Stimulated activated CD4-positive, alpha-beta T cell treated with anti-CD3 and anti-CD28 coated beads, Interleukin-12 subunit alpha, Interleukin-12 subunit beta, amount 100 ng/mL, for 4 hours (primary cell): ENCODE measurements around the gene BARHL2.

Experiments
- DNase-seq: peaks from one replicate; pipeline ENCODE4 v3.0.0-alpha.2; 2020

The BARHL2 gene

GRCh38 chr1:90724361-90724760 lies 7.3 kb upstream of the BARHL2 start:
- DNase-seq, result no peak

GRCh38 chr1:90723590-90724108 lies 6.5 kb upstream of the BARHL2 start:
- DNase-seq, result no peak

GRCh38 chr1:90722874-90723589 lies 5.9 kb upstream of the BARHL2 start:
- no peak for DNase-seq

- peak; percentile 33 for DNase-seq
These were observed 4.4 kb upstream of the BARHL2 start for GRCh38 chr1:90721210-90722194.

GRCh38 chr1:90720145-90720636 lies 3.1 kb upstream of the BARHL2 start:
- DNase-seq, result no peak

- no peak for DNase-seq
These were observed 2.4 kb upstream of the BARHL2 start for GRCh38 chr1:90719330-90720144.

DNA sequence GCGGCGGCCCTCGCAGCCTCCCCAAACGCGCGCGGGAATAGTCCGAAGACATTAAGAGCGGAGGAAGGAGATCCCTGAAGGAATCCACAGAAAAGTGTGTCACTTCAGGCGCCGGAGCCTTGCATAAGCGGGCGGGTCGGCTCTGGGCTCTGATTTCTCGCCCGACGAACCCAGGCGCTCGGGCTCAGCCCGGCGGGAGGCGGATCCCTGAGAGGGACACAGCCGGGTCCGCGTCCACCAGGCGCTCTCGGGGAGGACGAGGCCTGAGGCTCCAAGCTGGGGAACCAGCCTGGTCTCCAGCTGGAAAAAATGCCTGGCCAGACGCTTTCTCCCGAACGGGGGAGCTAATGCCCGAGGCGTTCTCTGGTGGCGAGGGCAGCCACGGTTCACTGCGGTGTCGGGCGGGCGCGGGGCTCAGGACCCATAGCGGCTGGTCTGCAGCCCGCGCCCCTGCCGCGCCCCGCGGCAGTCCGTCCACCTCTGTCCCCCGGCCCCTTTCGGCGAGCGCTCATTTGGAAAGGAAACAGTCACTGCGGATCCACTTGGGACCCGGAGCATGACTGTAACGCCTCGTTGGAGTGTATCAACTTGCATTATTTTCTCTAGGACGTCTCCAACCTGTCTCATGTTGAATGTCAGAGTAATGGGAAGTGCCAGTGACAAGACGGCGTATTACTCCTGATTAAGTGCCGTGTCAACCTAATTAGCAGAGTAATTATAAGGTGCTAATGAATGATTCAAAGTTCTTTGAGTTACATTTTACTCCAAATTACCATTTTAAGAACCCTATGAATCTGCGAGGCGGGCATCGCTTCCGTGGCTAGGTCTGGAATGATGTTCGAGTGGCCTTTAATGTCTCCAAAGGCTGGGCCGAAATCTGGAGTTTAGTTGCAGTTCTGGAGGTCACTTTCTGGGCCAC lies 1.6 kb upstream of the BARHL2 start:
- no peak for DNase-seq

DNA sequence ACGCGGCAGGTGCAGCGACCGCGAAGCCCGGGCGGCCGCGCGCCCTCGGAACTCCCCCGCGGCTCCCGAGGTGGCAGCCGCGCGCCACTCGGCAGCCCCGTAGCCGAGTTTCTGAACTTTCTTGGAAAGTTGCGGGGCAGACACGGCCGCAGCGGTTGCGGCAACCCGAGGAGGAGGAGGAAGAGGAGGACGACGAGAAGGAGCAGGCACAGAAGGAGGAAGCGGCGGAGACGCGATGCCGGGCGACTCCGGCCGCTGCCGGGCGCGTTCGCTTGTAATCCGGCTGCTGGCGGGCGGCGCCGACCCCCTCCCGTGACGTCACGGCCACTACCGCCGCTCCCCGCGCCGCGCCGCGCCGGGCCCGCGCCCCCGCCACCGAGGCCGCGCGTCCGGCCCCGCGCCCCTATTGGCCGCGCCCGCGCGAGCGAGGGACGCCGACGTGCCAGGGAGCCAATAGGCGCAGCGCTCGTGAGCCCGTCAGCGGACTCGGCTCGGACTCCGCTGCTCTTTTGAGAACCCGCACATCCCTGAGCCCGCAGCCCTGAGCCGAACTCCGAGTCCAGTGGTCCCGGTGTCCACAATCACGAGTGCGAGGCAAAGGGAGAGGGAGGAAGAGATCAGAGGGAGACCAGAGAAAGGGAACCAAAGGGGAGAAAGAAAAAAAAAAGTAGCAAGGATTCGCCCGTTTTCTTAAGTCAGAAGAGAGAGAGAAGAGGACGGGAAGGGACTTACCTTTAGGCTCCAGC lies 736 bp upstream of the BARHL2 start:
- DNase-seq, result no peak

- DNase-seq, result no peak
These were observed 208 bp upstream of the BARHL2 start for GRCh38 chr1:90717356-90717664.

DNA sequence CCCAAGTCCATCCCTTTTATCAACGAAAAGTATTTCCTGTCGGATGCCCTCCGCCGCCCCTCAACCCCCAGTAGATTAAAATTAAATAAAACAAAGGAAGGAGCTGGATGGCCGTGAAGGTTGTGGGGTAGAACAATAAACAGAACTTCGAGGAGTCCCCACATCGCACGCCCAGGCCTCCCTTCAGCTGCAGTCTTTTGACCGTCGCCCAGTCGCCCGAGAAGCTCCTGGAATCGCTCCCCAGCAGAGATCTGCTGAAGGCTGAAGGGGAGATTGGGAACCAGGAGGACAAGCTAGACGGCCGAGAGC lies 905 bp downstream of the BARHL2 start:
- no peak for DNase-seq

- no peak for DNase-seq
These were observed 1.8 kb downstream of the BARHL2 start for GRCh38 chr1:90715309-90715708.

DNA sequence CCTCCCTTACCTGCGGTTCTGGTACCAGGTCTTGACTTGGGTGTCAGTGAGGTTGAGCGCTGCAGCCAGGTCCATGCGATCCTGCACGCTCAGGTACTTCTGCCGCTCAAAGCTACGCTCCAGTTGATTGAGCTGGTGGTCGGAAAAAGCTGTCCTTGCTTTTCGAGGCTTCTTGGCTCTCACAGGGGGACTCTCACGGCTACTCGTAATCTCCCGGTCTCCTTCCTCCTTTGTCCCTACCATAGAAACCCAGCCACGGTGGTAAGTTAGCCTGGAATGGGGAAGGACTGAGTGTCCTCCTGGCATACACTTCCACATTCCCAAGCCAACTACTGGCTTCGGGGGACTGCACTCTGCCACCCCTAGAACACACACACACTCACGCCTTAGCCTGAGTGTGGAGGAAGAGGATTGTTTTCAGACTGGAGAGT lies 2.6 kb downstream of the BARHL2 start:
- DNase-seq, result no peak

DNA sequence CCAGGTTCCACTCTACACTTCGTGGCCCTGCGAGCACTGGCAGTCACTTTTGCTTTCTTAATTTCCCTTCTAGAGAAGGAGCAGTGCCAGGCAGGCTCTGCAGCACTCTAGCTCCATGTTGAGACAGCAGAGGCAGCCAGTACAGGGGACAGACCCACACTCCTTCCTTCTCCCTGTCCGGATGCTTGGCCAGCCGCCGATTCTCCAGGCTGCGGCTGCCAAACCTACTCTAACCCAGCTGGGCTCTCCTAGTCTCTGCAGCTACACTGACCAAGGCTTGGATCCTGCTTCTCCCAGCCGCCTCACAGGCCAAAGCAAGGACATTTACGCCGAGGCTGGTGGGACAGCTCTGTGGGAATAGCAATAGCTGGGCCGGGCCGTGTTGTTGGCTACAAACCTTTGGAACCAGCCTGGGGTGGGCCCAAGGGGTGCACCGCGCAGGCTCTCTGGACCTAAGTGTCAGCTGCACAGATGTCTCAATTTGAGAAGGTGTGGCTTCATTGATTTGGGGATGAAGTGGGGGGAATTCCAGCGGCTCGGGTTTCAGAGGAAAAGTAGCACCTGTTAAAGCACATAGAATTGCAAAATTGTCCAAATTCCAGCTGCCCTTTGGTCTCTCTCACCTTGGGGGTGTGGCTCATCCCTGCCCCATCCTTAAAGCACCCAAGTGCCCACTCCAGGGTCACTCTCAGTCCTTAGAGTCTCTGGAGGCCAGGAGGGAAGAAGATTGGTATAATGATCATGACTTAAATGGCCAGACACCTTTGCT lies 3.2 kb downstream of the BARHL2 start:
- DNase-seq, result no peak

DNA sequence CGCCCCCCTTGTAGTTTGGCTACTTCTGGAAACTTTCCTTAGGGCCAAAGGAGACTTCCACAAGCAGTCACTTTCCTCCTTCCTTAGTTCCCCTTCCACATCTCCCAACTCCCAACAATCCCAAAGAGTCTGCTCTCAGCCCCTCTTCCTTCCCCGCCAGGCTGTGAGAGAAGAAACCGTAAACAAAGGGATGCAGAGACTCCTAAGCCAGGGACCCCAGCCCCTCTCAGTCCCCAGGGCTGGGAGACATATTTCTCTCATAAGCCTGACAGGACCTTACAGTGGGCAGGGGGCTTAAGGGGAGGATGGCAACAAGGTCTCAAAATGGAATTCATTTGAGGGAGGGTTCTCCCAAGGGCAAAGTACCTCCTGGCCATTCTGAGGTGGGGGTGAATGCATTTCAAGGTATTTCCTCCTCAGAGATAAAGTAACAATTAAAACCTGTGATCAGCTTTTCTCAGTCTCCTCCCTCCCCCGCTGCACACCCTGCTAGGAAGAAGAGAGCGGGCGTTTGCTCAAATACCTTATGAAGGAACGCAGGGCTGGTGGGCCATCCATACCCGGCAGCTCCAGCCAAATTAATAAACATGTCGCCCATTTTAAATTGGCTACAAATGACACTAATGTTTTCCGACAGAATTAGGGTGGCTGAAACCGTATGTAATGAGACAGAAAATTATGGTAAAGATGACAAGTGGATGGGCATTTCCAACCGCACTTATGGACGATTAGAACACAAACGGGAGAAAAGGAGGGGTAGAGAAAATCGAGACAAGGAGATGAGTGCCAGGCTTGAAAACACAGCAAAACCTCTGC lies 4.0 kb downstream of the BARHL2 start:
- no peak for DNase-seq

DNA sequence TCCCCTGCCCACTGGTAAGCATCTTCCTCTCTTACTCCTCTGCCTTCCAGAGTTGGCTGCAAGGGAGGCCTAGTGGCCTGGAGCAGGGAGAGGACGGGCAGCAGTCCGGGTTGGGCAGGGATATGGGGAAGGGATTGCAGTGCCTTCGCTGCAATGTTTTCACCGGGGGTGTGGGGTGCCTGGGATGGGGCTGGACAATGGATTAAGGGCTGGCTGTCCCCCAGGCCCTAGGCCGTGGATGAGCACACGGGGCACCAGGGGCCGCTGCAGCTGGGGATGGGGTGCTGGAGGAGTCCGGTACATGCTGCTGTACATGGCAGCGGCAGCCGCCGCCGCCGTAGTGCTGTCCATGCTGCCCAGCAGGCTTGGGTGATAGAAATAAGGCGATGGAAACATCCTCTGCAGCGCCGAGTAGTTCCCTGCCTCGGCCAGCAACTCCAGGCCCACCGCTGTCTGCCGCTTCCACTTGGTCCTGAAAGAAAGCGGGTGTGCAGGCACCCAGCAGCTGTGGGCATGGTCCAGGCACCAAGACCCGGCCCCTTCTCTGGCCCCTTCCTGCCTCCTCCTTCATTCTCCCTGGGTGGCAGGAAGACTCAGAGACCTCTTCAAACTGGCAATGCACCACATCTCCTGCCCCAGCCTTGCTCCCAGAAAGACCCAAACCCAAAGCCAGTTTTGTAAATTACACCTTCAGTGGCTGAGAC lies 4.8 kb downstream of the BARHL2 start:
- no peak for DNase-seq

GRCh38 chr1:90711696-90712095 lies 5.4 kb downstream of the BARHL2 start:
- DNase-seq, result no peak

DNA sequence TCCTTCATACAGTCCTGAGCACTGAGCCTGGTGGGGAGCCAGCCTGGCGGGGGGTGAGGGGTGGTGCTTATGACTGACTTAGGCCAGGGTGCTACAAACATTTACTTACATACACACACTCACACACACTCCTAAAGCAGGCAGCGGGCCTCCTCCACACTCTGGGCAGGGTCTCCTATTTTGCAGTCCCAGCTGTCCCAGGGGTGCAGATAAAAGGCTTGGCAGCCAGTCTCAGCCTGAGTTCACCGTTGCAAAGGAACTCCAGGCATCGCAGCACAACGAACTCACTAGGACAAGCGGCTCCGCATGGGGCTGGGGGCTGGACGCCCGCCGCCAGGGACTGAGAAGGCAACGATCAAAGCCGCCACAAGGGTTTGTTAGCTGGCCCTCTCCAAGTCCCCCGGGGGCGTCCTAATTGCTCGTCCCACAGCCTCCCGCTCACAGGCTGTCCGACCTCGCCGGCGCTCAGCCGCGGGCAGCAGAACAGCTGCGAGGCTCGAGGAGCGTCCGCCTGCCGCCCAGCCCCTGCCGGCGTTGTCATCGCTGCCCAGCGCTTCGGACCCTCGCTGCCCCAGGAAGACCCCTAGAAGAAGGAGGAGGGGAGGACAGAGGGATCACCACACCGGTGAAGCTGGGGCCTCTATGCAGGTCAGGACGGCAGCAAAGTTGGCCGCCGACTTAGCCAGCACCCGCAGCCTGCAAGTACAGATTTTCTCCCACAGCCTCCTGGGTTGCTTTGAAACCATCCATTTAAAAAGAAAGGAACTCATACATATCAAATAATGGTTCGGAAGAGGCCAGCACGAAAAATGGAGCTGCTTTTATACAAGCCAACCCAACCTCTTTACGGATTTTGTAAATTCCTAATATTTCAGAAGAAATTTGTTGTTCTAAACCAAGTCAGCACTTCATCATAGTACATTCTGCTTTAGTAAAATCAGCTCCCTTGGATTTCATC lies 6.2 kb downstream of the BARHL2 start:
- no peak for DNase-seq

- no peak for DNase-seq
These were observed 7.6 kb downstream of the BARHL2 start for GRCh38 chr1:90709535-90709934.
